Measurements from ENCODE around the gene TPGS2. TPM values are rescaled to one million over a fixed set of nuclear protein-coding genes. Genes with fewer than 3 reads are reported as not detected.

TPGS2 gene
- total and polyA plus RNA-seq, 2 experiments from 2014 or later, result 194 to 209 TPM

DNA sequence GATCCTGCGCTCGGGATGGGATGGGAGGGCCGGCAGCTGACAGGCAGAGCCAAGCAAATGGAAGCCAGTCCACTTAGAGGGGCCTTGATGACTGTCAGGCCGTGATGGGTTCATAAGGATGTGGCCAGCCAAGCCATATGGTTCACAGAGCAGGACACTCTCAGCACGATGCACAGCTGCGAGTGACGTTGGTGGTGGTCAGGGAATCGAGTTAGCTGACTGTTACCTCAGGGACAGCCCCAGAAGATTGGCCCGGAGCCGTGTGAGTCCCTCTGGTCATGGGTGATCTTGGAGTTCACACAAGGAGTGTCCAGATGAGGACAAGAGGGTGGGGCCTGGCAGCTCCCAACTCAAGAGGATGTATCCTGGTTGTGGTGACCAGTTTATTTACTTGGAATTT, 70.2 kb downstream of the TPGS2 start:
- no peak overlapping the region for H3K4me3 ChIP-seq
- no peaks in the 10 kb centered on the region for H4K20me1 ChIP-seq (ENCODE audit: insufficient read depth)
- no peaks in the 10 kb centered on the region for H3K9me2 ChIP-seq (ENCODE audit: insufficient read depth)
- no peak overlapping the region for H3K4me2 ChIP-seq (ENCODE audit: unreplicated experiment)
- no peaks in the 10 kb centered on the region for H3K9me3 ChIP-seq (ENCODE audit: low read depth)
- H3F3A ChIP-seq (ENCODE audit: insufficient read depth), result peaks cover 6% of the 10 kb centered on the region; the same call in 1 of the 2 replicates
- no peak overlapping the region for H3K9ac ChIP-seq
- no peak for DNase-seq
- no peaks in the 10 kb centered on the region for H3K36me3 ChIP-seq (ENCODE audit: low read depth)
- no peak overlapping the region for H2AFZ ChIP-seq
- in situ Hi-C loops (cut with MboI), result no loop called here
- H3K27me3 ChIP-seq (replicated peaks; ENCODE audit: insufficient read depth), result no peaks in the 10 kb centered on the region
- no peaks in the 10 kb centered on the region for H3K79me2 ChIP-seq (ENCODE audit: insufficient read depth)
- TF ChIP-seq EZH2phosphoT487 (IDR thresholded peaks at IDR 0.05; ENCODE audit: insufficient read depth, low read depth), result no peak
- no peak for TF ChIP-seq EZH2 (IDR thresholded peaks at IDR 0.05; ENCODE audit: insufficient read depth, poor library complexity, severe bottlenecking)
- 79 to 82% methylated on average over 10 of the region's 10 CpGs for WGBS, 2 experiments (ENCODE audit: low coverage in 1 of 2, low lambda C conversion rate in 2 of 2, missing lambda C conversion rate in 2 of 2)
- peaks cover 29% of the 10 kb centered on the region for H3K4me1 ChIP-seq (ENCODE audit: insufficient read depth)
- H3K27ac ChIP-seq, result no peak overlapping the region

DNA sequence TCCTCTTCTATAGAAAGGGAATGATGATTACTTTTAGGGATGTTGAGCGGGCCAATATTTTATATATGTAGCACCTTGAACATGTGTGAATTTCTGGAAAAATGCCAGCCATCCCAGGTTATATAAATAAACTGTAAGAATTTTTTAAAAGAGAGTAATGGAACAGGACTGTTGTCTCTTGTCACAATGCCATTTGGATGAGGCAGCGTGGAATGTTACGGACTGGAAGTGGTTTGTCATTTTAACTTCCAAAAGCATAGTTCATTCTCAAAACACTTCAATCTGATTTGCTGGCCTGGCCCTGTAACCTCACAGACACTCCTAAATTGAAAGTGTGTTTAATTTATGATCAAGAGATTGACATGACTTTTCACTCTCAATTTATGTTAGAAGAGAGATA, 70.8 kb downstream of the TPGS2 start:
- WGBS, 2 experiments (ENCODE audit: low coverage in 1 of 2, low lambda C conversion rate in 2 of 2, missing lambda C conversion rate in 2 of 2), result 60 to 64% methylated on average over 3 of the region's 3 CpGs
- Histone ChIP-seq H4K20me1 (ENCODE audit: insufficient read depth) (no peaks in the 10 kb centered on the region), H3K27ac (no peak overlapping the region), H3K9me2 (ENCODE audit: insufficient read depth) (no peaks in the 10 kb centered on the region), H3K4me1 (ENCODE audit: insufficient read depth) (peaks cover 29% of the 10 kb centered on the region), H2AFZ (no peak overlapping the region), H3K4me2 (ENCODE audit: unreplicated experiment) (no peak overlapping the region), H3K9me3 (ENCODE audit: low read depth) (no peaks in the 10 kb centered on the region), H3K4me3 (no peak overlapping the region), H3F3A (ENCODE audit: insufficient read depth) (peaks cover 6% of the 10 kb centered on the region; the same call in 1 of the 2 replicates), H3K27me3 (replicated peaks; ENCODE audit: insufficient read depth) (no peaks in the 10 kb centered on the region), H3K36me3 (ENCODE audit: low read depth) (no peaks in the 10 kb centered on the region), H3K79me2 (ENCODE audit: insufficient read depth) (no peaks in the 10 kb centered on the region), H3K9ac (no peak overlapping the region)
- TF ChIP-seq EZH2 (IDR thresholded peaks at IDR 0.05; ENCODE audit: insufficient read depth, poor library complexity, severe bottlenecking) (no peak), EZH2phosphoT487 (IDR thresholded peaks at IDR 0.05; ENCODE audit: insufficient read depth, low read depth) (no peak)
- in situ Hi-C loops (cut with MboI), result no loop called here
- DNase-seq, result peak; percentile 37

DNA sequence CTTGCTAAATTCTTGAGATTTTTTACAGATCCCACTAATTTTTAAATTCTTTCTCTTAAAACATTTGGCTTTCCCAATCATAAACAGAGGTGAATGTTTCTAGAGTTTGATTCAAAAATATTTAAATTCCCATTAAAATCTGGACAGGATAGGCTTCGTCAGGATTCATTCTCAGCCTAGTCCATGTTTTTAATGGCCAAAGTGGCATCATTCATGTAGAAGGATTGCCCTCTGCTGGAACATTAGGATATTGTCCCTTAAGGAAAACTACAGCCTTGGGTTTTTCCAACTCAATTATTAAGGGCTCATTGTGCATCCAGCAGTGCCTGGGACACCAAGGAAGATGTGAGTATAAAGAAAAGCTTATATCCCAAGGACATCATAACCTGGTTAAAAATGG, 71.7 kb downstream of the TPGS2 start:
- Histone ChIP-seq H3K36me3 (ENCODE audit: low read depth) (no peaks in the 10 kb centered on the region), H3K9me2 (ENCODE audit: insufficient read depth) (no peaks in the 10 kb centered on the region), H3K4me3 (no peak overlapping the region), H3K79me2 (ENCODE audit: insufficient read depth) (no peaks in the 10 kb centered on the region), H3K27me3 (replicated peaks; ENCODE audit: insufficient read depth) (no peaks in the 10 kb centered on the region), H3K9me3 (ENCODE audit: low read depth) (no peaks in the 10 kb centered on the region), H3F3A (ENCODE audit: insufficient read depth) (peaks cover 6% of the 10 kb centered on the region; the same call in 1 of the 2 replicates), H4K20me1 (ENCODE audit: insufficient read depth) (no peaks in the 10 kb centered on the region), H3K4me1 (ENCODE audit: insufficient read depth) (peaks cover 29% of the 10 kb centered on the region), H2AFZ (peak overlapping the region; percentile 10; the same call in 1 of the 2 replicates), H3K4me2 (ENCODE audit: unreplicated experiment) (peak overlapping the region; percentile 34), H3K9ac (peak overlapping the region; percentile 16), H3K27ac (peak overlapping the region; percentile 50)
- no peak for TF ChIP-seq EZH2 (IDR thresholded peaks at IDR 0.05; ENCODE audit: insufficient read depth, poor library complexity, severe bottlenecking)
- no peak for TF ChIP-seq EZH2phosphoT487 (IDR thresholded peaks at IDR 0.05; ENCODE audit: insufficient read depth, low read depth)
- in situ Hi-C loops (cut with MboI), result no loop called here
- peak; percentile 87 for DNase-seq
- 3 to 11% methylated on average over 1 of the region's 1 CpG for whole genome bisulfite sequencing, 2 experiments (ENCODE audit: low coverage in 1 of 2, low lambda C conversion rate in 2 of 2, missing lambda C conversion rate in 2 of 2)

DNA sequence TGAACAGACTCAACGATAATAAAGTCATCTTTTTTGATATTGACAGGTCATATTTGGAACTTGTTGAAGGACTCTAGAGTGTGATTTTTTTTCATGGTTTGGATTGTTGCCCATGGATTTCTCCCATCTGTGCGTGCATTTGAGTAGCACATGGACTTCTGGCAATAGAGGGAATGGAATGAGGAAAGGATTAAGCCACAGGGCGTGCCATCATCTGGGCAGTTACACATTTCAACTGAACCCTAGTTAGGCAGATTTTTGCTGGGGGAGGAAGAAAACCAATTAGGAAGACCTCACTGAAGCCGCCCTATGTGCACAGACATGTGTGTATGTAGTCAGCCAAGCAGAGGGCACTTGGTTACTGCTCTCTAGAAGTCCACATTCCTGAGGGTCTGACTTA, 72.6 kb downstream of the TPGS2 start:
- no peaks in the 10 kb centered on the region for H4K20me1 ChIP-seq (ENCODE audit: insufficient read depth)
- H3K9me2 ChIP-seq (ENCODE audit: insufficient read depth), result no peaks in the 10 kb centered on the region
- no peaks in the 10 kb centered on the region for H3K27me3 ChIP-seq (replicated peaks; ENCODE audit: insufficient read depth)
- peaks cover 29% of the 10 kb centered on the region for H3K4me1 ChIP-seq (ENCODE audit: insufficient read depth)
- peak overlapping the region; percentile 16; the same call in 1 of the 2 replicates for H3K9ac ChIP-seq
- H3K9me3 ChIP-seq (ENCODE audit: low read depth), result no peaks in the 10 kb centered on the region
- H3K79me2 ChIP-seq (ENCODE audit: insufficient read depth), result no peaks in the 10 kb centered on the region
- TF ChIP-seq EZH2 (IDR thresholded peaks at IDR 0.05; ENCODE audit: insufficient read depth, poor library complexity, severe bottlenecking), result no peak
- no peak for TF ChIP-seq EZH2phosphoT487 (IDR thresholded peaks at IDR 0.05; ENCODE audit: insufficient read depth, low read depth)
- H2AFZ ChIP-seq, result peak overlapping the region; percentile 10; the same call in 1 of the 2 replicates
- peak; percentile 67 for DNase-seq
- peak overlapping the region; percentile 34 for H3K4me2 ChIP-seq (ENCODE audit: unreplicated experiment)
- in situ Hi-C loops (cut with MboI), result no loop called here
- H3K36me3 ChIP-seq (ENCODE audit: low read depth), result no peaks in the 10 kb centered on the region
- H3F3A ChIP-seq (ENCODE audit: insufficient read depth), result peaks cover 6% of the 10 kb centered on the region; the same call in 1 of the 2 replicates
- peak overlapping the region; percentile 50 for H3K27ac ChIP-seq
- no peak overlapping the region; the same call in 1 of the 2 replicates for H3K4me3 ChIP-seq
- 10 to 14% methylated on average over 4 of the region's 4 CpGs for WGBS, 2 experiments (ENCODE audit: low coverage in 1 of 2, low lambda C conversion rate in 2 of 2, missing lambda C conversion rate in 2 of 2)
